ENCODE measurements around the gene ZFP36L2. TPM values are rescaled to one million over a fixed set of nuclear protein-coding genes. Genes with fewer than 3 reads are reported as not detected.

Gene ZFP36L2
- total and polyA plus RNA-seq, 9 of the 15 experiments (the other 6 are each of a cell fraction or from before 2014, with no cell fraction given), result 4.1 to 60.6 (median 20.3) TPM

- TF ChIP-seq CEBPG (CRISPR knock-in tag; IDR thresholded peaks at IDR 0.05) (no peak), CEBPG (tag; conservative IDR thresholded peaks at IDR 0.05 in 1 of 2, IDR thresholded peaks at IDR 0.05 in 1 of 2) (no peak), ADNP (tag; IDR thresholded peaks at IDR 0.05) (no peak), ZNF699 (CRISPR knock-in tag; IDR thresholded peaks at IDR 0.05; ENCODE audit: insufficient replicate concordance) (no peak), ZNF121 (CRISPR knock-in tag; conservative IDR thresholded peaks at IDR 0.05) (no peak)
Measured at GRCh38 chr2:43203373-43203772, 23.0 kb downstream of the ZFP36L2 start (continued).

GRCh38 chr2:43202289-43202688 lies 24.1 kb downstream of the ZFP36L2 start:
- 38% methylated on average over 2 of the region's 2 CpGs for WGBS (ENCODE audit: insufficient coverage, low coverage, missing lambda C conversion rate)
- intact Hi-C loops (cut with micrococcal nuclease), result no loop called here
- Histone ChIP-seq H3K27ac (ENCODE audit: extremely low read depth, low read depth, low read length) (no peak overlapping the region), H3K9ac (ENCODE audit: insufficient read depth in 1 of 2, low read depth in 2 of 2, low read length in 2 of 2) (no peak overlapping the region), H2AFZ (ENCODE audit: low read depth, low read length) (no peak overlapping the region), H3K4me1 (replicated peaks in 1 of 2; ENCODE audit: control insufficient read depth in 2 of 2, insufficient read depth in 2 of 2, low read length in 2 of 2) (peaks cover under 1 to 22% of the 10 kb centered on the region in 2 experiments; a peak in 3 of 5 replicates), H4K20me1 (replicated peaks; ENCODE audit: control insufficient read depth, insufficient read depth, low read length) (no peaks in the 10 kb centered on the region), H3K36me3 (ENCODE audit: control insufficient read depth, insufficient read depth, low read length) (no peaks in the 10 kb centered on the region), H3K4me2 (ENCODE audit: insufficient read depth, low read length) (no peak overlapping the region), H3K9me3 (replicated peaks; ENCODE audit: control insufficient read depth, insufficient read depth, low read depth, low read length) (no peaks in the 10 kb centered on the region), H3K27me3 (ENCODE audit: control insufficient read depth in 2 of 2, insufficient read depth in 2 of 2, low read length in 2 of 2) (no peaks in the 10 kb centered on the region), H3K9me1 (ENCODE audit: control insufficient read depth, insufficient read depth, low read length) (no peaks in the 10 kb centered on the region), H3K79me2 (ENCODE audit: control insufficient read depth, insufficient read depth, low read length) (no peaks in the 10 kb centered on the region), H3K4me3 (no peak overlapping the region)
- in situ Hi-C loops (cut with MboI), result no loop called here
- FAIRE-seq (peak; percentile 19), ATAC-seq (no peak), DNase-seq (ENCODE audit: extremely low read depth in 1 of 4, low spot score in 3 of 4) (no peak)
- ChIA-PET CTCF (ENCODE audit: low intra/inter-chr PET ratio) (no interaction called here), POLR2A (interaction anchor here (2.3 kb wide), 1 partner anchor 20 kb away, joined by 8 read pairs; no protein-coding TSS in a partner anchor)
- no TSS peak for BruUV-seq (replicated peaks)
- TF ChIP-seq ATF3 (IDR thresholded peaks at IDR 0.05) (peak; percentile 14; the same call in 1 of the 2 replicates), ATF3 (CRISPR knock-in tag; conservative IDR thresholded peaks at IDR 0.05) (no peak), CBX3 (IDR thresholded peaks at IDR 0.05; ENCODE audit: borderline replicate concordance in 1 of 2, low read length in 2 of 2) (no peak)

Measured in K562 (cell line).